ENCODE data around the gene CEP152. TPM values are rescaled to one million over a fixed set of nuclear protein-coding genes. Genes with fewer than 3 reads are reported as not detected.

CEP152 gene
- total RNA-seq, 4 donors from 2014 or later, result 2.5 to 4.9 (median 3.5) TPM

GRCh38 chr15:48785712-48786111 is 25.2 kb downstream of the CEP152 start:
- intact Hi-C loops (cut with DNase I; ENCODE audit: low total_unique reads), result no loop called here
- no peak for DNase-seq (ENCODE audit: low spot score in 2 of 2)
- TF ChIP-seq POLR2A (IDR thresholded peaks at IDR 0.05) (no peak), CTCF (IDR thresholded peaks at IDR 0.05) (no peak)
- H3K4me3 ChIP-seq (ENCODE audit: low read depth, poor library complexity, severe bottlenecking), result no peak overlapping the region
- 84 to 88% methylated on average over 2 of the region's 2 CpGs for WGBS, 2 donors

- H3K4me3 ChIP-seq (ENCODE audit: low read depth, poor library complexity, severe bottlenecking), result no peak overlapping the region
- WGBS, 2 donors, result 41 to 57% methylated on average over 3 of the region's 3 CpGs
- no peak for DNase-seq (ENCODE audit: low spot score in 2 of 2)
- intact Hi-C loops (cut with DNase I; ENCODE audit: low total_unique reads), result no loop called here
- TF ChIP-seq CTCF (IDR thresholded peaks at IDR 0.05) (no peak), POLR2A (IDR thresholded peaks at IDR 0.05) (no peak)
These were observed 25.7 kb downstream of the CEP152 start for GRCh38 chr15:48785195-48785594.

GRCh38 chr15:48784756-48785155 is 26.1 kb downstream of the CEP152 start:
- DNase-seq (ENCODE audit: low spot score in 2 of 2), result no peak
- intact Hi-C loops (cut with DNase I; ENCODE audit: low total_unique reads), result no loop called here
- no peak overlapping the region for H3K4me3 ChIP-seq (ENCODE audit: low read depth, poor library complexity, severe bottlenecking)
- TF ChIP-seq CTCF (IDR thresholded peaks at IDR 0.05) (no peak), POLR2A (IDR thresholded peaks at IDR 0.05) (no peak)
- WGBS, 2 donors, result 93 to 96% methylated on average over 2 of the region's 2 CpGs

- TF ChIP-seq CTCF (IDR thresholded peaks at IDR 0.05) (no peak), POLR2A (IDR thresholded peaks at IDR 0.05) (no peak)
- 91 to 93% methylated on average over 2 of the region's 2 CpGs for WGBS, 2 donors
- intact Hi-C loops (cut with DNase I; ENCODE audit: low total_unique reads), result no loop called here
- DNase-seq (ENCODE audit: low spot score in 2 of 2), result no peak
- no peak overlapping the region for H3K4me3 ChIP-seq (ENCODE audit: low read depth, poor library complexity, severe bottlenecking)
These were observed 28.0 kb downstream of the CEP152 start for GRCh38 chr15:48782911-48783310.

- intact Hi-C loops (cut with DNase I; ENCODE audit: low total_unique reads), result no loop called here
- DNase-seq (ENCODE audit: low spot score in 2 of 2), result no peak
- 89 to 94% methylated on average over 5 of the region's 5 CpGs for WGBS, 2 donors
- H3K4me3 ChIP-seq (ENCODE audit: low read depth, poor library complexity, severe bottlenecking), result no peak overlapping the region
- TF ChIP-seq CTCF (IDR thresholded peaks at IDR 0.05) (no peak), POLR2A (IDR thresholded peaks at IDR 0.05) (no peak)
These were observed 29.3 kb downstream of the CEP152 start for GRCh38 chr15:48781481-48782081.

GRCh38 chr15:48781017-48781416 is 29.9 kb downstream of the CEP152 start:
- no peak for DNase-seq (ENCODE audit: low spot score in 2 of 2)
- intact Hi-C loops (cut with DNase I; ENCODE audit: low total_unique reads), result no loop called here
- 71 to 72% methylated on average over 2 of the region's 2 CpGs for WGBS, 2 donors
- no peak overlapping the region for H3K4me3 ChIP-seq (ENCODE audit: low read depth, poor library complexity, severe bottlenecking)
- TF ChIP-seq POLR2A (IDR thresholded peaks at IDR 0.05), result no peak
- no peak for TF ChIP-seq CTCF (IDR thresholded peaks at IDR 0.05)

All from lower leg skin (tissue), 4 donors.